HepG2 (cell line): ENCODE results near the gene JMJD7. TPM values are rescaled to one million over a fixed set of nuclear protein-coding genes. Genes with fewer than 3 reads are reported as not detected.

Experiments used
- ELF1 ChIP-seq: sonication (generic); formaldehyde crosslinking; IDR thresholded peaks from 2 replicates; pipeline ENCODE4 v1.4.0; 2020; ENCODE audit warnings: missing genetic modification reagents
- GABPA ChIP-seq, 2 experiments: IDR thresholded peaks; 2 replicates each; pipeline ENCODE4 v1.6.1; 2011 to 2016; ENCODE audit warnings: low read depth in 2 of 2, low read length in 1 of 2, missing biosample characterization in 1 of 2, missing genetic modification characterization in 1 of 2
- GABPB1 ChIP-seq: IDR thresholded peaks from 2 replicates; pipeline ENCODE4 v1.6.1; 2016; ENCODE audit warnings: mild to moderate bottlenecking, missing genetic modification reagents, moderate library complexity, missing compliant biosample characterization
- HOMEZ ChIP-seq: IDR thresholded peaks from 2 replicates; pipeline ENCODE4 v1.6.1; 2016; ENCODE audit warnings: low read depth
- HOXA5 ChIP-seq: sonication (generic); formaldehyde crosslinking; IDR thresholded peaks from 2 replicates; pipeline ENCODE4 v1.4.0; 2020; ENCODE audit warnings: missing genetic modification reagents
- NR2C2 ChIP-seq: sonication (generic); formaldehyde crosslinking; IDR thresholded peaks from 2 replicates; pipeline ENCODE4 v1.4.0; 2020; ENCODE audit warnings: missing genetic modification reagents, mild to moderate bottlenecking, moderate library complexity, borderline replicate concordance
- PAXIP1 ChIP-seq: sonication (generic); formaldehyde crosslinking; conservative IDR thresholded peaks from 2 replicates; pipeline ENCODE4 v1.4.0; 2020; ENCODE audit warnings: mild to moderate bottlenecking, missing genetic modification reagents, moderate library complexity
- RAD21 ChIP-seq: fragments of 450-650 bp; formaldehyde crosslinking; IDR thresholded peaks from 2 replicates; pipeline ENCODE4 v1.5.0; 2020; ENCODE audit warnings: mild to moderate bottlenecking
- SAP130 ChIP-seq: IDR thresholded peaks from 2 replicates; pipeline ENCODE4 v1.6.1; 2016; ENCODE audit warnings: low read depth
- TBX2 ChIP-seq: sonication (generic); formaldehyde crosslinking; IDR thresholded peaks from 2 replicates; pipeline ENCODE4 v1.5.0; 2020; ENCODE audit warnings: missing genetic modification reagents, mild to moderate bottlenecking, borderline replicate concordance
- ZFP62 ChIP-seq: sonication (generic); formaldehyde crosslinking; IDR thresholded peaks from 2 replicates; pipeline ENCODE4 v1.4.0; 2020; ENCODE audit warnings: missing genetic modification reagents
- ZFX ChIP-seq: sonication (generic); formaldehyde crosslinking; IDR thresholded peaks from 2 replicates; pipeline ENCODE4 v1.4.0; 2020; ENCODE audit warnings: mild to moderate bottlenecking, low read depth, missing genetic modification reagents, moderate library complexity
- ZNF263 ChIP-seq: sonication (generic); formaldehyde crosslinking; IDR thresholded peaks from 2 replicates; pipeline ENCODE4 v1.4.0; 2020; ENCODE audit warnings: missing genetic modification reagents
- polyA plus RNA-seq, 8 experiments: library from polyadenylated mRNA; depleted of rRNA in 3 of 8; stranded (reverse) in 7 of 8; unstranded in 1 of 8; fragments of >200 nt; fragmentation: Illumina TruSeq in 4 of 8; extraction: Trizol in 4 of 8; gene quantifications; 2 replicates each; pipeline versions ENCODE4 v1.2.1 to v1.2.3, GENCODE V29; 2011 to 2016; ENCODE audit warnings: low read depth in 4 of 8, missing spikeins in 1 of 8, mixed read lengths in 1 of 8; ENCODE audit not compliant: insufficient read depth in 1 of 8
- total RNA-seq, 5 experiments: library from RNA; depleted of rRNA; stranded (reverse); fragments of >200 nt; fragmentation: Illumina TruSeq; extraction: Trizol; gene quantifications; 2 replicates each; pipeline ENCODE4 v1.2.3, GENCODE V29; 2016; ENCODE audit warnings: low read depth in 1 of 5
- TF ChIP-seq, protein P1 (sequence below): sonication (generic); formaldehyde crosslinking; IDR thresholded peaks from 2 replicates; pipeline ENCODE4 v1.5.1; 2020; ENCODE audit warnings: mild to moderate bottlenecking, missing genetic modification reagents, moderate library complexity
- TF ChIP-seq, protein P2 (sequence below): sonication (generic); formaldehyde crosslinking; IDR thresholded peaks from 2 replicates; pipeline ENCODE4 v1.4.0; 2020; ENCODE audit warnings: missing genetic modification reagents

The JMJD7 gene
- total and polyA plus RNA-seq, 2 of the 13 experiments (the other 11 are each of a cell fraction or from before 2014, with no cell fraction given): 6.4 to 7.1 TPM

DNA sequence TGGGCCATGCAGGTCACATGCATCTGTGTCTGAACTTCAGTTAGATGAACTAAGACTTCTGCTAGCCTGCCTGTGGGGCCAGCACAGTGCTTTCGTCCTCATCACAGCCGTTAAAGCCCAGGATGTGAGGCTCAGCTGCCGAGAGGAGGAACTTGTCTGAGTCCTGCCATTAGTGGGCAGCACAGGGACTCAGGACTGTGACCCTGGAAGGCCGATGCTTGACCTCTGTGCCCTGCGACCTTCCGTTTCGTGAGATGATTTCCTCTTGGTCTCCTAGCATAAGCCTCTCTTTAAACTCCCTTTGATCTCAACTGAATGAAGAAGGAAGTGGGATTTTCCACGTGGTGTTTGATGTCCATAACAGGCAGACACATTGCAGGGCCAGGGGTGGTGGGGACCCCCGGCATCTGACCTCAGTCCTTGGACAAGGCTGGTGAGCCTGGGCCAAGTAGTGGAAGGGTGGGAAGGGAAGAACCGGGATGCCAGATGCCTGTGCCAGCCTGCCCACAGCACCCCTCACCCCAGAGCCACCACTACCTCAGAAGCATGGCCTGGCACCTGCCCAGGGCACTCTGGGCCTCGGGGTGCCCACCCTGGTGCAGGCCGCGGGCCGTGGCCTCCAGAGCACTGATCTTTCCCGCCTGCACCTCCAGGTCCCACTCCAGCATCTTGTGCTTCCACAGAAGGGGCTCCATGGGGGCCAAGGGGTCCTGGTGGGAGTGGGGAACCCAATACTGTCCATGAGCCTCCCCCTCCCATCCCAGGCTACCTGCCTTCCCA, 32.3 kb downstream of the JMJD7 start (continued):
- TF ChIP-seq, protein P1, sequence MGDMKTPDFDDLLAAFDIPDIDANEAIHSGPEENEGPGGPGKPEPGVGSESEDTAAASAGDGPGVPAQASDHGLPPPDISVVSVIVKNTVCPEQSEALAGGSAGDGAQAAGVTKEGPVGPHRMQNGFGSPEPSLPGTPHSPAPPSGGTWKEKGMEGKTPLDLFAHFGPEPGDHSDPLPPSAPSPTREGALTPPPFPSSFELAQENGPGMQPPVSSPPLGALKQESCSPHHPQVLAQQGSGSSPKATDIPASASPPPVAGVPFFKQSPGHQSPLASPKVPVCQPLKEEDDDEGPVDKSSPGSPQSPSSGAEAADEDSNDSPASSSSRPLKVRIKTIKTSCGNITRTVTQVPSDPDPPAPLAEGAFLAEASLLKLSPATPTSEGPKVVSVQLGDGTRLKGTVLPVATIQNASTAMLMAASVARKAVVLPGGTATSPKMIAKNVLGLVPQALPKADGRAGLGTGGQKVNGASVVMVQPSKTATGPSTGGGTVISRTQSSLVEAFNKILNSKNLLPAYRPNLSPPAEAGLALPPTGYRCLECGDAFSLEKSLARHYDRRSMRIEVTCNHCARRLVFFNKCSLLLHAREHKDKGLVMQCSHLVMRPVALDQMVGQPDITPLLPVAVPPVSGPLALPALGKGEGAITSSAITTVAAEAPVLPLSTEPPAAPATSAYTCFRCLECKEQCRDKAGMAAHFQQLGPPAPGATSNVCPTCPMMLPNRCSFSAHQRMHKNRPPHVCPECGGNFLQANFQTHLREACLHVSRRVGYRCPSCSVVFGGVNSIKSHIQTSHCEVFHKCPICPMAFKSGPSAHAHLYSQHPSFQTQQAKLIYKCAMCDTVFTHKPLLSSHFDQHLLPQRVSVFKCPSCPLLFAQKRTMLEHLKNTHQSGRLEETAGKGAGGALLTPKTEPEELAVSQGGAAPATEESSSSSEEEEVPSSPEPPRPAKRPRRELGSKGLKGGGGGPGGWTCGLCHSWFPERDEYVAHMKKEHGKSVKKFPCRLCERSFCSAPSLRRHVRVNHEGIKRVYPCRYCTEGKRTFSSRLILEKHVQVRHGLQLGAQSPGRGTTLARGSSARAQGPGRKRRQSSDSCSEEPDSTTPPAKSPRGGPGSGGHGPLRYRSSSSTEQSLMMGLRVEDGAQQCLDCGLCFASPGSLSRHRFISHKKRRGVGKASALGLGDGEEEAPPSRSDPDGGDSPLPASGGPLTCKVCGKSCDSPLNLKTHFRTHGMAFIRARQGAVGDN (CRISPR knock-in tag): peak; percentile 45
- TF ChIP-seq HOMEZ (peak; percentile 52; the same call in 1 of the 2 replicates), ZFX (peak; percentile 40; the same call in 1 of the 2 replicates), TBX2 (CRISPR knock-in tag) (0 out of 2 replicates have a peak, but pooled peaks have one; percentile 15), GABPA (IDR thresholded peaks at IDR 0.05; ENCODE audit: low read depth, low read length) (no peak), GABPA (CRISPR knock-in tag; IDR thresholded peaks at IDR 0.05; ENCODE audit: low read depth) (0 out of 2 replicates have a peak, but pooled peaks have one; percentile 44), SAP130 (CRISPR knock-in tag) (peak; percentile 25; the same call in 1 of the 2 replicates), PAXIP1 (CRISPR knock-in tag) (peak; percentile 34; the same call in 1 of the 2 replicates), ZNF263 (CRISPR knock-in tag) (no peak), HOXA5 (no peak), GABPB1 (CRISPR knock-in tag) (peak; percentile 42; the same call in 1 of the 2 replicates), ZFP62 (no peak), RAD21 (0 out of 2 replicates have a peak, but pooled peaks have one; percentile 21), ELF1 (0 out of 2 replicates have a peak, but pooled peaks have one; percentile 22), NR2C2 (CRISPR knock-in tag) (peak; percentile 85)
- TF ChIP-seq, protein P2, sequence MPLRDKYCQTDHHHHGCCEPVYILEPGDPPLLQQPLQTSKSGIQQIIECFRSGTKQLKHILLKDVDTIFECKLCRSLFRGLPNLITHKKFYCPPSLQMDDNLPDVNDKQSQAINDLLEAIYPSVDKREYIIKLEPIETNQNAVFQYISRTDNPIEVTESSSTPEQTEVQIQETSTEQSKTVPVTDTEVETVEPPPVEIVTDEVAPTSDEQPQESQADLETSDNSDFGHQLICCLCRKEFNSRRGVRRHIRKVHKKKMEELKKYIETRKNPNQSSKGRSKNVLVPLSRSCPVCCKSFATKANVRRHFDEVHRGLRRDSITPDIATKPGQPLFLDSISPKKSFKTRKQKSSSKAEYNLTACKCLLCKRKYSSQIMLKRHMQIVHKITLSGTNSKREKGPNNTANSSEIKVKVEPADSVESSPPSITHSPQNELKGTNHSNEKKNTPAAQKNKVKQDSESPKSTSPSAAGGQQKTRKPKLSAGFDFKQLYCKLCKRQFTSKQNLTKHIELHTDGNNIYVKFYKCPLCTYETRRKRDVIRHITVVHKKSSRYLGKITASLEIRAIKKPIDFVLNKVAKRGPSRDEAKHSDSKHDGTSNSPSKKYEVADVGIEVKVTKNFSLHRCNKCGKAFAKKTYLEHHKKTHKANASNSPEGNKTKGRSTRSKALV (CRISPR knock-in tag): no peak
